ENCODE data around the gene PRSS36. TPM values are rescaled to one million over a fixed set of nuclear protein-coding genes. Genes with fewer than 3 reads are reported as not detected.
A peak's percentile ranks its signal among the peaks of the same experiment; 100 is the strongest.

Gene PRSS36
- total and polyA plus RNA-seq, 4 donors = 0.09 to 2.1 (median 0.62) TPM

- peak overlapping the region; percentile 61 to 85 for H3K9ac ChIP-seq (ENCODE audit: low read depth in 1 of 2, low read length in 2 of 2)
- H3K27ac ChIP-seq (ENCODE audit: low read depth in 1 of 2, low read length in 2 of 2) = peak overlapping the region; percentile 91 to 96
- peak overlapping the region; percentile 89 to 93 (median 92) for H3K4me3 ChIP-seq (ENCODE audit: low read depth in 1 of 3, low read length in 3 of 3)
- H3K4me1 ChIP-seq (ENCODE audit: control insufficient read depth in 4 of 4, insufficient read depth in 4 of 4, low read length in 3 of 4) = peaks cover 0 to 19% (median 11%) of the 10 kb centered on the region in 4 donors
- no peaks in the 10 kb centered on the region for H3K27me3 ChIP-seq (ENCODE audit: control insufficient read depth in 4 of 4, insufficient read depth in 4 of 4, low read length in 3 of 4)
- no peaks in the 10 kb centered on the region for H3K9me3 ChIP-seq (ENCODE audit: control insufficient read depth in 4 of 4, low read length in 3 of 4)
- H3K36me3 ChIP-seq (ENCODE audit: control insufficient read depth in 4 of 4, insufficient read depth in 3 of 4, low read depth in 1 of 4, low read length in 3 of 4) = peaks cover 2 to 16% (median 11%) of the 10 kb centered on the region in 4 donors
- no peak for DNase-seq (ENCODE audit: low spot score)
- no peak for TF ChIP-seq MAX (IDR thresholded peaks at IDR 0.05)
- TF ChIP-seq HNF4G (IDR thresholded peaks at IDR 0.05) = no peak
- TF ChIP-seq FOXA2 (IDR thresholded peaks at IDR 0.05) = no peak
- TF ChIP-seq SP1 (IDR thresholded peaks at IDR 0.05) = no peak
- no peak for TF ChIP-seq FOXA1 (IDR thresholded peaks at IDR 0.05)
- no peak for TF ChIP-seq NR2F2 (IDR thresholded peaks at IDR 0.05)
- TF ChIP-seq RXRA (IDR thresholded peaks at IDR 0.05) = no peak
- no peak for TF ChIP-seq TAF1 (conservative IDR thresholded peaks at IDR 0.05)
- no peak for TF ChIP-seq YY1 (IDR thresholded peaks at IDR 0.05)
- no peak for TF ChIP-seq ZBTB33 (IDR thresholded peaks at IDR 0.05)
- TF ChIP-seq REST (IDR thresholded peaks at IDR 0.05) = no peak
- no peak for TF ChIP-seq CTCF (IDR thresholded peaks at IDR 0.05; ENCODE audit: low read depth, low read length, missing input control)
- no peak for TF ChIP-seq ATF3 (IDR thresholded peaks at IDR 0.05)
- no peak for TF ChIP-seq EGR1 (IDR thresholded peaks at IDR 0.05; ENCODE audit: low read depth in 2 of 2)
- under 1% methylated on average over 20 of the region's 20 CpGs for WGBS
These were observed 55.8 kb downstream of the PRSS36 start for GRCh38 chr16:31094088-31094423.

GRCh38 chr16:31093132-31093703 lies 56.6 kb downstream of the PRSS36 start:
- DNase-seq (ENCODE audit: low spot score) = peak; percentile 60
- H3K27ac ChIP-seq (ENCODE audit: low read depth in 1 of 2, low read length in 2 of 2) = peak overlapping the region; percentile 91 to 96
- peak overlapping the region; percentile 84 to 92 (median 89) for H3K4me3 ChIP-seq (ENCODE audit: low read depth in 1 of 3, low read length in 3 of 3)
- 22% methylated on average over 17 of the region's 17 CpGs for WGBS
- no peaks in the 10 kb centered on the region for H3K27me3 ChIP-seq (ENCODE audit: control insufficient read depth in 4 of 4, insufficient read depth in 4 of 4, low read length in 3 of 4)
- peaks cover 8 to 18% (median 13%) of the 10 kb centered on the region in 4 donors for H3K36me3 ChIP-seq (ENCODE audit: control insufficient read depth in 4 of 4, insufficient read depth in 3 of 4, low read depth in 1 of 4, low read length in 3 of 4)
- H3K4me1 ChIP-seq (ENCODE audit: control insufficient read depth in 4 of 4, insufficient read depth in 4 of 4, low read length in 3 of 4) = peaks cover 0 to 19% (median 11%) of the 10 kb centered on the region in 4 donors
- H3K9ac ChIP-seq (ENCODE audit: low read depth in 1 of 2, low read length in 2 of 2) = peak overlapping the region in 1 of 2 donors; percentile 85
- H3K9me3 ChIP-seq (ENCODE audit: control insufficient read depth in 4 of 4, low read length in 3 of 4) = no peaks in the 10 kb centered on the region
- no peak for TF ChIP-seq CTCF (IDR thresholded peaks at IDR 0.05; ENCODE audit: low read depth, low read length, missing input control)
- TF ChIP-seq ATF3 (IDR thresholded peaks at IDR 0.05) = no peak
- TF ChIP-seq YY1 (IDR thresholded peaks at IDR 0.05) = no peak
- TF ChIP-seq TAF1 (conservative IDR thresholded peaks at IDR 0.05) = no peak
- TF ChIP-seq RXRA (IDR thresholded peaks at IDR 0.05) = peak; percentile 94 to 96
- peak in 1 of 2 donors; percentile 71 for TF ChIP-seq JUND (IDR thresholded peaks at IDR 0.05)
- TF ChIP-seq FOXA2 (IDR thresholded peaks at IDR 0.05) = no peak
- no peak for TF ChIP-seq FOXA1 (IDR thresholded peaks at IDR 0.05)
- peak in 1 of 2 donors; percentile 44 for TF ChIP-seq RAD21 (IDR thresholded peaks at IDR 0.05)
- TF ChIP-seq GABPA (IDR thresholded peaks at IDR 0.05 in 1 of 2, conservative IDR thresholded peaks at IDR 0.05 in 1 of 2) = peak in 1 of 2 donors; percentile 72
- TF ChIP-seq SP1 (IDR thresholded peaks at IDR 0.05) = peak; percentile 74
- peak; percentile 43 for TF ChIP-seq NR2F2 (IDR thresholded peaks at IDR 0.05)

All from liver (tissue), 9 donors.